Nephron (organoid): Measurements from ENCODE around the gene GPR153.

ENCODE experiments used
- H3K27ac Mint-ChIP-seq, 3 experiments: 2 replicates each; pipeline ENCODE4 v1.8.0; 2020; ENCODE audit warnings: mixed read lengths in 3 of 3, mild to moderate bottlenecking in 2 of 3, moderate library complexity in 1 of 3
- H3K27me3 Mint-ChIP-seq: 2 replicates; pipeline ENCODE4 v1.8.0; 2021; ENCODE audit warnings: low read depth, mild to moderate bottlenecking, moderate library complexity, mixed read lengths
- H3K36me3 Mint-ChIP-seq: 2 replicates; pipeline ENCODE4 v1.8.0; 2020; ENCODE audit warnings: low read depth, mixed read lengths
- H3K4me1 Mint-ChIP-seq: 2 replicates; pipeline ENCODE4 v1.8.0; 2020; ENCODE audit warnings: mixed read lengths
- H3K4me3 Mint-ChIP-seq, 3 experiments: 2 replicates each; pipeline ENCODE4 v1.8.0; 2020; ENCODE audit warnings: mild to moderate bottlenecking in 3 of 3, mixed read lengths in 3 of 3, moderate library complexity in 2 of 3
- H3K9me3 Mint-ChIP-seq: 2 replicates; pipeline ENCODE4 v1.8.0; 2020; ENCODE audit warnings: mixed read lengths
- CTCF ChIP-seq, 3 experiments: fragments of 200-600 bp; sonication (generic); IDR thresholded peaks; one replicate each; pipeline ENCODE4 v1.5.0; 2021; ENCODE audit warnings: antibody characterized with exemption in 3 of 3; ENCODE audit not compliant: unreplicated experiment in 3 of 3

Gene GPR153

GRCh38 chr1:6245869-6246496, 14.9 kb downstream of the GPR153 start:
- no peaks in the 10 kb centered on the region for H3K36me3 Mint-ChIP-seq
- H3K27me3 Mint-ChIP-seq = peaks cover 82% of the 10 kb centered on the region
- peaks cover 11% of the 10 kb centered on the region for H3K4me1 Mint-ChIP-seq
- no peak overlapping the region for H3K27ac Mint-ChIP-seq
- TF ChIP-seq CTCF (IDR thresholded peaks at IDR 0.05; ENCODE audit: unreplicated experiment in 3 of 3) = no peak
- no peaks in the 10 kb centered on the region for H3K9me3 Mint-ChIP-seq
- no peak overlapping the region for H3K4me3 Mint-ChIP-seq

DNA sequence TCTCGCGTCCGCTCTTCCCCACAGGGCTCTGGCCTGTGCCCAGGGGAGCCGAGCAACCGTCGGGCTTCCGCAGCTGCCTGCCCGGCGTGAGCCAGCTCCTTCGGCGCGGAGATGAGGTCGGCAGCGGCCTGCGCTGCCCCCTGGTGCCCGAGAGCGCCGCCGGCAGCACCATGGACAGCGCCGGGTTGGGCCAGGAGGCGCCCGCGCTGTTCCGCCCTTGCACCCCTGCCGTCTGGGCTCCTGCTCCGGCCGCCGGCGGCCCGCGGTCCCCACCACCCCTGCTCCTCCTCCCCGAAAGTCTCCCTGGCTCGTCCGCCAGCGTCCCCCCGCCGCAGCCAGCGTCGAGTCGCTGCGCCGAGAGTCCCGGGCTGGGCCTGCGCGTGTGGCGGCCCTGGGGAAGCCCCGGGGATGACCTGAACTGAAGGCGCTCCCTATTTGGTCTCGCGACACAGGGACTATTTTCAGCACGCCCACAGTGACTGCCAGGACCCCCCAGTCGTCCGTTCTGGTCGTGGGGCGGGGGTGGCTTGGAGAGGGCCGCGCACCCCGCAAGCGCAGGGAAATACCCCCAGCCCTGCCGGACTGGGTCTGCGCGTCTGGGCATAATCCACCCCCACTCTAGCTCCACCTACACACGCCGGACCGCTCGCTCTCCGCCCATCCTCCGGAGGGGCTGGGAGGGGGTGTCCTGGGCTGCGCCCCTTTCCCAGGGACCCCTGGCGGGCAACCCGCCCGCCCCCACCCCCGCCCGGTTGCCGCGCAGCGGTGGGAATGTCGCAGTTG, 15.6 kb downstream of the GPR153 start:
- no peaks in the 10 kb centered on the region for H3K36me3 Mint-ChIP-seq
- no peak overlapping the region for H3K27ac Mint-ChIP-seq
- peak; percentile 78 to 86 (median 86) for TF ChIP-seq CTCF (IDR thresholded peaks at IDR 0.05; ENCODE audit: unreplicated experiment in 3 of 3)
- H3K4me1 Mint-ChIP-seq = peaks cover 11% of the 10 kb centered on the region
- no peak overlapping the region for H3K4me3 Mint-ChIP-seq
- H3K9me3 Mint-ChIP-seq = no peaks in the 10 kb centered on the region
- H3K27me3 Mint-ChIP-seq = peaks cover 82% of the 10 kb centered on the region

DNA sequence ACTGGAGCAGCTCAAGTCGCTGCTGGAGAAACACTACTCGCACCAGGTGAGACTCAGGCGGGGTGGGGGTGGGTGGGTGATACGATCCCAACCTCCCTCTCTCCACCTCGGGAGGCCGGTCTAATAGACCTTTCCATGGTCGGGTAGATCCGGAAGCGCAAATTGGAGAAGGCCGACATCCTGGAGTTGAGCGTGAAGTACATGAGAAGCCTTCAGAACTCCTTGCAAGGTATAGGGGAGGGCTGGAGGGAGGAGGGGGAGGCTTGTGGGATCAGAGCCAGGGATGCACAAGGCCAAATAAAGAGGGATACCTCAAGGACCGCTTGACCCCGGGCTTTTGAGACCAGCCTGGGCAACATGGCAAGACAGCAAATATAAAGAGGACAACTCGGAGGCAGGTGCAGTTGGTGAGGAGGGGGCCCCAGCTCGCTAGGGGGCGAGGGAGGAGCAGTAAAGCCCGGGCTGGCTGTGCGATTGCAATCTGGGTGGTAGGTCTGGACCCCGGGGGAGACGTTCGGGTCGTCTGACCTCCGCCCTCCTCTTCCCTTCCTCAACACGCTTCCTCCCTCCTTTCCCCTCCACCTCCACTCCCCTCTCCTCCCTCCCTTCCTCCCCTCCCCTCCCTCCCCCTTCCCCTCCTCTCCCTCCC, 16.4 kb downstream of the GPR153 start:
- H3K36me3 Mint-ChIP-seq = no peaks in the 10 kb centered on the region
- H3K27ac Mint-ChIP-seq = no peak overlapping the region
- TF ChIP-seq CTCF (IDR thresholded peaks at IDR 0.05; ENCODE audit: unreplicated experiment in 3 of 3) = no peak
- no peaks in the 10 kb centered on the region for H3K9me3 Mint-ChIP-seq
- H3K4me1 Mint-ChIP-seq = peaks cover 11% of the 10 kb centered on the region
- H3K4me3 Mint-ChIP-seq = no peak overlapping the region
- H3K27me3 Mint-ChIP-seq = peaks cover 85% of the 10 kb centered on the region

GRCh38 chr1:6243993-6244392, 16.9 kb downstream of the GPR153 start, which contains the start of gene HES3:
TSS of gene HES3 (plus strand) at chr1:6244179. CDS start at chr1:6244366, 187 bp downstream.
- H3K9me3 Mint-ChIP-seq = no peaks in the 10 kb centered on the region
- H3K27ac Mint-ChIP-seq = no peak within 1 kb of the TSS
- H3K36me3 Mint-ChIP-seq = no peaks in the 10 kb centered on the region
- no peak for TF ChIP-seq CTCF (IDR thresholded peaks at IDR 0.05; ENCODE audit: unreplicated experiment in 3 of 3)
- H3K27me3 Mint-ChIP-seq = peaks cover 90% of the 10 kb centered on the region
- no peak within 1 kb of the TSS for H3K4me3 Mint-ChIP-seq
- H3K4me1 Mint-ChIP-seq = peaks cover 11% of the 10 kb centered on the region

DNA sequence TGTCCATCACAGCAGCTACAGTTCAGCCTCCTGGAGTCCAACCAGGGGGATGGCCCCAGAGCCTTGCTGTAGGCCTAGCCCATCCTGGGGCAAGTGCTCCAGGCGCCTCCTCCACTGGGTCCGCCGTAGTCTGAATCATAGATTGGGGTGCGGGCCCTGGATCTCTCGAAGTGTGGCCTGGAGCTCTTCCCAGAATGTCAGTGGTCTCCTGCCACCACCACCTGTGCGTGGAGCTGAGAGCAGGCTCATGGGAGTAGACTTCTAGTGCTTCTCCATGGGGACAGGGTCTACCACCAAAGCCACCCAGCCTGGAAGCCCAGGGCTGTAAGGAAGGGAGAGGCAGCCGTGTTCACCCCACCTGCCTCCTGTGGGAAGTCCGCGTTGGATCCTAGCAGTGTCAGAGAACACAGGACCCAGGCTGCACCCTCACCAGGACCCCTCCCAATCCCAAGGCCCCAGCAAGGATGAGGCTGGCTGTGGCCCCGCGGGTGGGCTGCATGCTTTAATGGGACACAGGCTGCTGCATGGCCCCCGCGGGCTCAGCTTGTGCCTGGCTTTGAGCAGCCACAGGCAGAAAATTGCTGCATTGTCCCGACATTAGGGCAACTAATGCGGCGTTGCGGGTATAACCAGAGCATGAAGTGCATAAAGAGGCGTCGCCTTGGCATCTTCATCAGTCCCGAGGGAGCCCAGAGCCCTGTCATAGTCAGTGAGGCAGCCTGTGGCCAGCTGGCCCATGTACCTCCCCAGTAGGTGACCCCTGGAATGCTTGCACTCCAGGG, 17.7 kb downstream of the GPR153 start:
- Mint-ChIP-seq H3K9me3 (no peaks in the 10 kb centered on the region), H3K27me3 (peaks cover 90% of the 10 kb centered on the region), H3K4me1 (peaks cover 11% of the 10 kb centered on the region), H3K36me3 (no peaks in the 10 kb centered on the region), H3K4me3 (no peak overlapping the region), H3K27ac (no peak overlapping the region)
- no peak for TF ChIP-seq CTCF (IDR thresholded peaks at IDR 0.05; ENCODE audit: unreplicated experiment in 3 of 3)
